Central memory CD8-positive, alpha-beta T cell (primary cell): ENCODE measurements around the gene STIL.
"Not testable (repeated sequence)": the region's sequence is repeated elsewhere in the genome, so short reads cannot be mapped to it uniquely, and the experiment has no call there.

Experiments
- ATAC-seq: fragments of 150-1000 bp; cut with Tn5 transposase; replicated peaks from 2 replicates; pipeline ENCODE4 v1.10.0; 2022; ENCODE audit warnings: mild to moderate bottlenecking, moderate FRiP score, moderate number of reproducible peaks; ENCODE audit not compliant: poor library complexity, severe bottlenecking; ENCODE audit errors: extremely low read depth
- DNase-seq, 2 donors: peaks; one replicate each; pipeline ENCODE4 v3.0.0; 2021; ENCODE audit warnings: low spot score in 2 of 2
- H3K27ac Mint-ChIP-seq: one replicate; pipeline ENCODE4 v1.8.0; 2022; ENCODE audit warnings: low read depth, mild to moderate bottlenecking, moderate library complexity, mixed read lengths
- H3K27me3 Mint-ChIP-seq: one replicate; pipeline ENCODE4 v1.8.0; 2022; ENCODE audit warnings: mixed read lengths
- H3K36me3 Mint-ChIP-seq: one replicate; pipeline ENCODE4 v1.8.0; 2022; ENCODE audit warnings: mild to moderate bottlenecking, moderate library complexity, mixed read lengths; ENCODE audit not compliant: insufficient read depth
- H3K4me1 Mint-ChIP-seq: one replicate; pipeline ENCODE4 v1.8.0; 2022; ENCODE audit warnings: mixed read lengths
- H3K4me3 Mint-ChIP-seq: one replicate; pipeline ENCODE4 v1.8.0; 2022; ENCODE audit warnings: mild to moderate bottlenecking, moderate library complexity, mixed read lengths
- H3K9me3 Mint-ChIP-seq: one replicate; pipeline ENCODE4 v1.8.0; 2022; ENCODE audit warnings: mixed read lengths

Gene STIL

DNA sequence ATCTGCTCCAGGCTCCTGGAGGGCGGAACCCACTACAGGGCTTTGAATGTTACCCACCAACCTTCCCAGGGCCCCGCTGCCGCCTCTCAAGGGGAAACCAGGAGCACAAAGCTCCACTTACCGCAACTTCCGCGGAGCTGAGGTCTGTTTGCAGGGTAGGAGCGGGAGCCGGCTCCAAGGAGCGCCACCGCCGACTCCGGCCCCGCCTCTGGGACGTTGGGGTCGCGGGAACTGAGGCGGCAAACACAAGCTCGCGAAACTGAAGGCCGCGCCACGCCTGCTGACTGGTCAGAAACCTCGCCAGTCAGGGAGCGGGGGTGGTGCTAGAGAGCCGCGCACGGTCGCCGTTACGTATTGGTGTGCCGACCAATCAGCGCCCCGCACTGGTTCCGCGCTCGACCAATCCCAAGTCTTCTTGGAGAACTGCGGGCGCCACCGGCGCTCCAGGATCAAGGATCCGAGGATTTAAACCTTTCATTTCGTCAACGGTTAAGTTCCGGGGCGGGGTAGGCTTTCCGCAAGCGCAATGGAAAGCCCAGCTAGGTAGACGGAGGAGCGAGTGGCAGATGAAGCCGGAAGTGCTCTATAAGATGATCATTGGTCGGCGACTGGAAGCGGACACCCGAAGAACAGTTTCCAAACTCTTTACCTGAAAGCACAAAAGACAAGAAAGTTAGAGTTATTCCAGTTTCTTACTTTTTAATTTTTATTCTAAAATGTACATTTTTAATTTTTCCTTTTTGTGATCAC, at the start of gene STIL:
Gene STIL, minus strand, starts transcription at position 233 of the 750 bp plus-strand sequence. CDS start 3,828 bp downstream, outside the sequence.
- Mint-ChIP-seq H3K27ac (peak within 1 kb of the TSS; percentile 97), H3K36me3 (peaks cover 10% of the 10 kb centered on the region), H3K9me3 (no peaks in the 10 kb centered on the region), H3K4me1 (peaks cover 13% of the 10 kb centered on the region), H3K4me3 (peak within 1 kb of the TSS; percentile 88), H3K27me3 (no peaks in the 10 kb centered on the region)
- DNase-seq (peak; percentile 90 to 93), ATAC-seq (peak; percentile 97)

DNA sequence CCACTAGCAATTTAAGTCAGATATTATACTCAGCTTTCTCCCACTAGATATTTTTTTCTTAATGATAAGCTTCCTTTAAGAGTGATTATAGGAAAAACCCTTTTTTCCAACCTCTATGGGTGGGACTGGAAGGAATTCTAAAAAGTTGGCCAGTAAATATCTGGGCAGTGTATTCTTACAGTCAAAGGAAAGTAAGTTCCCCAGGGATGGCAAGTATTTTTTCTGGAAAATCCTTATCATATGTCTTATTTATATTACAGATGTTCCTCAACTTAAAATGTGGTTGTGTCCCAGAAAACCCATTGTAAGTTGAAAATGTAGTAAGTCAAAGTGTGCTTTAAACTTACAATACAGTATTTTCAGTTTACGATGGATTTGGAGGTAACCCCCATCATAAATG, 48.9 kb upstream of the STIL start:
- peaks cover 2% of the 10 kb centered on the region for H3K36me3 Mint-ChIP-seq
- DNase-seq: no peak

DNA sequence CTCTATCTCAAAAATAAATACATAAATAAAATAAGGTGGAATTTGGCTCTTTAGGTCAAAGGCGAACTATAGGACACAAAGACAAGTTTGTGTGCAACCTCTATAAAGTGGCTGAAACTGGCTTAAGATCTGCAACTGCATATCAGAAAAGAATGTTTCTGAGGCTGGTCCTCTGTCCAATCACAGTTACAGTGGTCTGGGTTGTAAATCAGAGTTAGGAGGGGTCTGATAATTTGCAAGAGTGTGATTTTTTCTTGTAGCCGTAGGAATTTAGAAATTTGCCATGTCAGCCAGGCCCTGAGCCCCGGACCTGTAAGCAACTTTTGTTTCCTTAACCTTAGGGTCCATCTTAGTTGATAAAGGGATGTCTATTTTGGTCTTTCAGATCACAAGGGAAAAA, 47.4 kb upstream of the STIL start:
- H3K4me3 Mint-ChIP-seq: no peak overlapping the region
- H3K4me1 Mint-ChIP-seq: peaks cover 11% of the 10 kb centered on the region
- no peaks in the 10 kb centered on the region for H3K27me3 Mint-ChIP-seq
- no peak overlapping the region for H3K27ac Mint-ChIP-seq
- no peak for DNase-seq
- no peak for ATAC-seq
- peaks cover 2% of the 10 kb centered on the region for H3K36me3 Mint-ChIP-seq
- no peaks in the 10 kb centered on the region for H3K9me3 Mint-ChIP-seq

More for the DNA sequence above, 48.9 kb upstream of the STIL start:
- H3K27me3 Mint-ChIP-seq: no peaks in the 10 kb centered on the region
- no peaks in the 10 kb centered on the region for H3K9me3 Mint-ChIP-seq
- no peak overlapping the region for H3K27ac Mint-ChIP-seq
- no peak overlapping the region for H3K4me3 Mint-ChIP-seq
- no peak for ATAC-seq
- peaks cover 11% of the 10 kb centered on the region for H3K4me1 Mint-ChIP-seq

DNA sequence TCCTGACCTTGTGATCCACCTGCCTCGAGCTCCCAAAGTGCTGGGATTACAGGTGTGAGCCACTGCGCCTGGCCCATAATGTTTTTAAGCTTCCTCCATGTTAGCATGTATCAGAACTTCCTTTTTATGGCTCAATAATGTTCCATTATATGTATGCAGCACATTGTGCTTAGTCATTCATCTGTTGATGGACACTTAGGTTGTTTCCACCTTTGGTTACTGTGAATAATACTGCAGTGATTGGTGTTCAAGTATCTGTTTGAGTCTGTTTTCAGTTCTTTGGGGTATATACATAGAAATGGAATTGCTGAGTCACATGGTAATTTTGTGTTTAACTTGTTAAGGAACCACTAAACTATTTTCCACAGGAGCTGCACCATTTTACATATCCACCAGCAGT, 37.4 kb upstream of the STIL start:
- ATAC-seq (no peak), DNase-seq (no peak)
- no peaks in the 10 kb centered on the region for H3K27me3 Mint-ChIP-seq
- no peak overlapping the region for H3K4me3 Mint-ChIP-seq
- peaks cover 3% of the 10 kb centered on the region for H3K36me3 Mint-ChIP-seq
- no peak overlapping the region for H3K27ac Mint-ChIP-seq
- peaks cover 43% of the 10 kb centered on the region for H3K4me1 Mint-ChIP-seq
- H3K9me3 Mint-ChIP-seq: no peaks in the 10 kb centered on the region

DNA sequence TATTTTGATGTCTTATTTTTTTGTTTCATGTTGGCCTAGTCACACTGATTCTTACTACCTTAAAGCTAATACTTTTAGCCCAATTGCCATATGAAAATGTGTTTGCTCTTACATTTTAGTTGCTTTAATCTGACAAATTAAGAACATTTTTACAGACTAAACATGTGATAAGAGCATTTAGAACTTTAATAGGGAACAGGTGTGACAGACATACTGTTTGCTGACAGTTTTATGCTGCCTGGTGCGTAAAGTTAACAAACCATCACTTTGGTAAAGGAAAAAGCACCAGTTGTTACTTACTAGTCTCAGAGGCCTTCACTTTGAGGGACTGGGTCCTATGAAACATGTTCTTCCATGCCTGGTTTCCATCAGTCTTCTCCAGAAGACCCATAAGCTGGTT, 34.3 kb upstream of the STIL start:
- H3K27ac Mint-ChIP-seq: no peak overlapping the region
- DNase-seq (no peak), ATAC-seq (no peak)
- H3K4me1 Mint-ChIP-seq: peaks cover 32% of the 10 kb centered on the region
- no peaks in the 10 kb centered on the region for H3K27me3 Mint-ChIP-seq
- H3K9me3 Mint-ChIP-seq: no peaks in the 10 kb centered on the region
- H3K36me3 Mint-ChIP-seq: peaks cover 5% of the 10 kb centered on the region
- H3K4me3 Mint-ChIP-seq: no peak overlapping the region

DNA sequence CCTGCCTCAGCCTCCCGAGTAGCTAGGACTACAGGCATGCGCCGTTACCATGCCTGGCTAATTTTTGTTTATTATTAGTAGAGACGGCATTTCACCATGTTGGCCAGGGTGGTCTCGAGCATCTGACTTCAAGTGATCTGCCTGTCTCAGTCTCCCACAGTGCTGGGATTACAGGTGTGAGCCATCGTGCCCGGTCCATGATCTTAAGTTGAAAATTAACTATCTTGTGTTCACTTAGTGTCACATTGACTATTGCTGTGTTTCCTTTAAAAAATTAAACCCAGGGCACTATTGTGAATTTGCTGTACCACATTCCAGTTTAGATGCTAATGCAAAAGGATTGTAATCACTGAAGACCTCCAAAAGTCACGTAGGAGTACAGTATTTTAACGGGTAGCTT, 33.8 kb upstream of the STIL start:
- no peak for ATAC-seq
- Mint-ChIP-seq H3K27ac (no peak overlapping the region), H3K4me3 (no peak overlapping the region), H3K9me3 (no peaks in the 10 kb centered on the region), H3K36me3 (peaks cover 5% of the 10 kb centered on the region), H3K27me3 (no peaks in the 10 kb centered on the region), H3K4me1 (peaks cover 30% of the 10 kb centered on the region)
- DNase-seq: no peak

DNA sequence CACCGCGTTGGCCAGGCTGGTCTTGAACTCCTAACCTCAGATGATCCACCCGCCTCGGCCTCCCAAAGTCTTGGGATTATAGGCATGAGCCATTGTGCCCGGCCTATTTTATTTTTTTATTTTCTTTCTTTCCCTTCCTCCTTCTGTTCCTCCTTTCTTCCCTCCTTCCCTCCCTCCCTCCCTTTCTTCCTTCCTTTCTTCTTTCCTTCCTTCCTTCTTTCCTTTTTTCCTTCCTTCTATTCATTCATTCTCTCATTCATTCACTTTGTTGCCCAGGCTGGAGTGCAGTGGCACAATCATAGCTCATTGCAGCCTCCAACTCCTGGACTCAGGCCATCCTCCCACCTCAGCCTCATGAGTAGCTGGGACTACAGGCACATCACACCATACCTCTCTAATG, 33.0 kb upstream of the STIL start:
- not testable (repeated sequence) for DNase-seq

DNA sequence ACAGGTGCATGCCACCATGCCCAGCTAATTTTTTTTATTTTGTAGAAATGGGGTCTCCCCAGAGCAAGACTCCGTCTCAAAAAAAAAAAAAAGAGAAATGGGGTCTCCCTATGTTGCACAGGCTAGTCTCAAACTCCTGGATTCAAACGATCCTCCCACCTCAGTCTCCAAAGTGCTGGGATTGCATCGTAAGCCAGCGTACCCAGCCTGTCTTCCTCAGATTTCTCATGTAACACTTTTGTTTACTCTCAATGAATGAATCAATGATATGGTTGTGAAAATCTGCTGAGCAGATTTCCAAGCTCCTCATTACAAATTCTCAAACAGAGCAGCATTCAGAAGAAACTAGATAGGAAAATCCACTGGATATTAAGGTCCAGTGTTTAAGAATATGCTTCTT, 26.3 kb upstream of the STIL start:
- Mint-ChIP-seq H3K36me3 (peaks cover 6% of the 10 kb centered on the region), H3K4me1 (peaks cover 16% of the 10 kb centered on the region), H3K9me3 (no peaks in the 10 kb centered on the region), H3K27me3 (no peaks in the 10 kb centered on the region), H3K27ac (no peak overlapping the region), H3K4me3 (no peak overlapping the region)
- no peak for ATAC-seq
- DNase-seq: no peak

More for the DNA sequence above, 33.0 kb upstream of the STIL start:
- Mint-ChIP-seq H3K4me1 (peaks cover 25% of the 10 kb centered on the region), H3K27ac (peak overlapping the region; percentile 68)
- H3K27me3 Mint-ChIP-seq, H3K4me3 Mint-ChIP-seq, H3K9me3 Mint-ChIP-seq, H3K36me3 Mint-ChIP-seq, ATAC-seq: not testable (repeated sequence)

DNA sequence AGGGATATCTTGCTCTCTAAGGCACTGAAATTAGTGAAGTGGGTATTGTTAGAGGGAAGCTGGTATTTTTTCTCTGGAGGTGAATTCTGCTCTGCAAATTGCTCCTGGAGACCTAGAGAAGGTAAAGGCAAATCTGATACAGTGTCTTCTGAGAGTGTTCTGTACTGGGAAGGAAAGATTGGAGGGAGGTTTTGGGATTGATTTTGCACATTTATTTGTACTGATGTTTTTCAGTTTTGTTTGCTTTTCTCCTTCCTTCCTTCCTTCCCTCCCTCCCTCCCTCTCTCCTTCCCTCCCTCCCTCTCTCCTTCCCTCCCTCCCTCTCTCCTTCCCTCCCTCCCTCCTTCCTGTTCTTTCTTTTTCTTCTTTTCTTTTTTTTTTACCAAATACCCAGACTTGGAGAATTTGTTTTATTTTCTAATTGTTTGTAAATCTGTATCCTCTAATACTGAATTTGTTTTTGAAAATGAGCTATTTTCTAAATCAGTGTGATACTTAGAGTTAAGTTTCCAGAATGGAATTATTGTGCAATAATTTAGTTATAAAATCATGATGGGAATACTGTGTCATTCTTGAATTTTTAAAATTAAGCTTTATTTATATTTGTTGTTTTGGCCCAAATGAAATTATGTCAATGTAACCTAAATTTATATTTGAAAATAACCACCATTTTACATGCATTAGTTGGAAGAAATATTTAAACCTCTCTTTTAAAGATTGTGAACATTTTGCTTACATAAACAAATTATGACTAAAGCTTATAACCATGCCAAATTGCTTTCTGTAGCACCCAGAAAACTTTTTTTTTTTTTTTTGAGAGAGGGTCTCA, 24.5 kb upstream of the STIL start:
- ATAC-seq (no peak), DNase-seq (no peak)
- Mint-ChIP-seq H3K27ac (no peak overlapping the region), H3K4me1 (peaks cover 27% of the 10 kb centered on the region), H3K9me3 (no peaks in the 10 kb centered on the region), H3K36me3 (peaks cover 10% of the 10 kb centered on the region), H3K4me3 (no peak overlapping the region), H3K27me3 (no peaks in the 10 kb centered on the region)

DNA sequence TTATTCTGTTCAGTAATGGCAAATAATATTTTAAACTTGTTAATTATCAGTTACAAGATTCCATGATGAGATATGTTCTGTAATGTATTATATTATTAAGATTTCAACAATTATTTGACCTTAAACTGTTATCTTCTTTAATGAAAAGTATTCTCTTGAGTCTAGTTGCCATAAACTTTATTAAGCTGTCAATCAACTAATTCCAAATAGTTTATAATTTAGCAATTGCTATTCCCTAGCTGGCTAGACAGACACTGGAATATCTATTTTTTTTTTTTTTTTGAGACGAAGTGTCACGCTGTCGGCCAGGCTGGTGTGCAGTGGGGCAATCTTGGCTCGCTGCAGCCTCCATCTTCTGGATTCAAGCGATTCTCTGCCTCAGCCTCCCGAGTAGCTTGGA, 23.4 kb upstream of the STIL start:
- peaks cover 10% of the 10 kb centered on the region for H3K36me3 Mint-ChIP-seq
- no peak overlapping the region for H3K27ac Mint-ChIP-seq
- no peak overlapping the region for H3K4me3 Mint-ChIP-seq
- no peak for DNase-seq
- H3K9me3 Mint-ChIP-seq: no peaks in the 10 kb centered on the region
- no peaks in the 10 kb centered on the region for H3K27me3 Mint-ChIP-seq
- peaks cover 27% of the 10 kb centered on the region for H3K4me1 Mint-ChIP-seq
- ATAC-seq: no peak

DNA sequence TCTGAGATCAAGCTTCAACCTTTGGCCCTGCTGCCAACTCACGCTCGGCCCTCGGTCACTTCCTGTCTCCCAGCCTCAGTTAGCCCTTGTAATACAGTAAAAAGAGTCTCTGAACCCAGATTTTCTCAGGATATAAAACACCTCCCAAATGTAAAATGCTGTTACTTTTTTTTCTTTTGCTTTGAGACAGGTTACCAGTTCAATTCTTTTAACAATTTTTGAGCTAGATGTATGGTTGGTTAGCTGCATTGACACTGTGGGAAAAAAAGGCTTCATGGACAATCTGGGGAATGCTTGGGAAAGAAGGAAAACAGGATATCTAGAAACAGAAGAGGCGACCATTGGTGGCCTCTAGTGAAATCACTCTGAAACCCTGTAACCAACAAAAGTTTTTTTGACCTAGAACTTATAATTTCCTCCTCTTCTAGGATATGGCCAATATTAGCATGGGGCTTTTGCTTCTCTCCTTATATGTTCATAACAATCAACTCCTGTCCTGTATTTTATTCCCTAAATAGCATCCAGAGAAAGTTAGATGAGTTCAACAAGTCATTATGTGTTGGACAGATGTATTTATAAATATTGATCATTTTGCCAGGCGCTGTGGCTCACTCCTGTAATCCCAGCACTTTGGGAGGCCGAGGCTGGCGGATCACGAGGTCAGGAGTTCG, 21.0 kb upstream of the STIL start:
- DNase-seq (no peak), ATAC-seq (no peak)
- Mint-ChIP-seq H3K36me3 (peaks cover 6% of the 10 kb centered on the region), H3K27ac (no peak overlapping the region), H3K4me3 (no peak overlapping the region), H3K9me3 (no peaks in the 10 kb centered on the region), H3K27me3 (no peaks in the 10 kb centered on the region), H3K4me1 (peaks cover 27% of the 10 kb centered on the region)

DNA sequence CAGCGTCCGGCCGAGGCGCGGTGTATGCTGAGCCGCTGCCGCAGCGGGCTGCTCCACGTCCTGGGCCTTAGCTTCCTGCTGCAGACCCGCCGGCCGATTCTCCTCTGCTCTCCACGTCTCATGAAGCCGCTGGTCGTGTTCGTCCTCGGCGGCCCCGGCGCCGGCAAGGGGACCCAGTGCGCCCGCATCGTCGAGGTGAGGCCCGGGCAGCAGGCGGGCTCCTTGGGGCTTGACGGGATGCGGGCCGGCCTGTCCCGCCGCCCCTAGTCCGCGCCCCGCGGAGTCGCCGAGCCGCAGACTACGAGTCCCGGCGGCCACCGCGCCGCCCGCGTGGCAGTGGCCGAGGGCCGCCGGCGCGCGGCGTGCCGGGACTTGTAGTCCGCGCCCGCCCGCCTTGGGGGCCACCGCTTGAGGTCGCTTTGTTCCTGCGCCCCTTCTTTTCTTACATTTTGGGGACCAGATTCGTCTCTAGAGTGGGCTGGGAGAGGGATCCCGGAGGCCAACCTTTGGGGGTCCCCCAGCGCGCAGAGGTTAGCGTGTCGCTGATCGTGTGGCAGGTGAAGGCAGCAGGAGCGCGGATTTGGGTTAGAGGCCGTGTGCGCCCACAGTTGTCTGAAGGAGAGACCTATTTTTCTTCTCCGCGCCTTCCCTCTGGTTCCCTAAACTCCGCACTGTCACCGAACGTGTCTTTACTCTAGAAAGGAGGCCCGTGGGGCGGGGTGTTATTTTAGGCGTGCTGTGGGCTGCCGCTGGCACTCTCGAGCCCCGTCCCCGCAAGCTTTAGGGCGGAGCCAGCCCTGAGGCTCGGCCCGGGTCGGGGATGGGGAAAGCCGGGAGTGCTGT, 20.2 kb upstream of the STIL start:
- ATAC-seq (peak; percentile 91), DNase-seq (peak; percentile 53 to 54)
- Mint-ChIP-seq H3K27me3 (no peaks in the 10 kb centered on the region), H3K36me3 (peaks cover 6% of the 10 kb centered on the region), H3K27ac (no peak overlapping the region), H3K9me3 (no peaks in the 10 kb centered on the region), H3K4me3 (no peak overlapping the region), H3K4me1 (peaks cover 27% of the 10 kb centered on the region)
